ENCODE data around the gene SLC39A3.

Gene SLC39A3

GRCh38 chr19:2744113-2744512 lies 4.3 kb upstream of the SLC39A3 start:
- no peak for DNase-seq

GRCh38 chr19:2743099-2743498 lies 3.3 kb upstream of the SLC39A3 start:
- no peak for DNase-seq

GRCh38 chr19:2740314-2740656 lies 468 bp upstream of the SLC39A3 start:
- DNase-seq = no peak

GRCh38 chr19:2736550-2737190 lies 3.1 kb downstream of the SLC39A3 start:
- no peak for DNase-seq

GRCh38 chr19:2735374-2735773 lies 4.4 kb downstream of the SLC39A3 start:
- DNase-seq = no peak

- DNase-seq = no peak
Measured at GRCh38 chr19:2734589-2735288, 5.1 kb downstream of the SLC39A3 start.

GRCh38 chr19:2733930-2734588 lies 5.8 kb downstream of the SLC39A3 start:
- no peak for DNase-seq

GRCh38 chr19:2732883-2733282 lies 6.9 kb downstream of the SLC39A3 start:
- DNase-seq = no peak

GRCh38 chr19:2732157-2732725 lies 7.6 kb downstream of the SLC39A3 start:
- no peak for DNase-seq

- DNase-seq = no peak
Measured at GRCh38 chr19:2731181-2731995, 8.4 kb downstream of the SLC39A3 start.

- no peak for DNase-seq
Measured at GRCh38 chr19:2729943-2730818, 9.6 kb downstream of the SLC39A3 start.

GRCh38 chr19:2728783-2729387 lies 10.9 kb downstream of the SLC39A3 start:
- no peak for DNase-seq

- no peak for DNase-seq
Measured at GRCh38 chr19:2727640-2727944, 12.2 kb downstream of the SLC39A3 start.

- no peak for DNase-seq
Measured at GRCh38 chr19:2726904-2727639, 12.7 kb downstream of the SLC39A3 start.

- no peak for DNase-seq
Measured at GRCh38 chr19:2726160-2726855, 13.5 kb downstream of the SLC39A3 start.

- no peak for DNase-seq
Measured at GRCh38 chr19:2724148-2724557, 15.7 kb downstream of the SLC39A3 start.

GRCh38 chr19:2723747-2724146 lies 16.1 kb downstream of the SLC39A3 start:
- no peak for DNase-seq

- no peak for DNase-seq
Measured at GRCh38 chr19:2723345-2723715, 16.5 kb downstream of the SLC39A3 start.

- no peak for DNase-seq
Measured at GRCh38 chr19:2722541-2723344, 17.1 kb downstream of the SLC39A3 start.

All from NCI-H774 (cell line).